GM12873 (cell line): ENCODE data around the gene SEMA3D.

Experiments
- TF ChIP-seq, protein P1 (sequence below): IDR thresholded peaks from 2 replicates; pipeline ENCODE4 v1.5.1; 2012; ENCODE audit warnings: low read depth, mild to moderate bottlenecking, moderate library complexity, low read length, control low read depth; ENCODE audit not compliant: insufficient read depth; ENCODE audit errors: missing control alignments

Gene SEMA3D

DNA sequence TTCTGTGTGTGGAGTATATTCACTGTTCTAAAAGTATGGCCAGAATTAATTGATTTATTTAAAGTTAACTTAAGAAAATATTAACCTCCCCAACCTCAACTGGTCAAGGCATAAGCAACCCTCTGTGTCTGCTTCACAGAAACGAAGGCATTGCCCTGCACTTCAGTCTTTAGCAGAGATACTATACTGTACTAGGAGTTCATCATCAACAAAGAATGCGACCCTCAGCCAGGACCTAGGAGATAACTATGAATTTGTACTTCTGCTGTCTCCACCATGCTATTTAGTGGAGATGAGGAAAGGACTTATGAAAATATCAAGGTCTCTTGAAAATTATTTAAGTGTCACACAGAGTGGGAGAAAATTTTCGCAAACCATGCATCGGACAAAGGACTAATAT, 35.7 kb upstream of the SEMA3D start:
- TF ChIP-seq, protein P1, sequence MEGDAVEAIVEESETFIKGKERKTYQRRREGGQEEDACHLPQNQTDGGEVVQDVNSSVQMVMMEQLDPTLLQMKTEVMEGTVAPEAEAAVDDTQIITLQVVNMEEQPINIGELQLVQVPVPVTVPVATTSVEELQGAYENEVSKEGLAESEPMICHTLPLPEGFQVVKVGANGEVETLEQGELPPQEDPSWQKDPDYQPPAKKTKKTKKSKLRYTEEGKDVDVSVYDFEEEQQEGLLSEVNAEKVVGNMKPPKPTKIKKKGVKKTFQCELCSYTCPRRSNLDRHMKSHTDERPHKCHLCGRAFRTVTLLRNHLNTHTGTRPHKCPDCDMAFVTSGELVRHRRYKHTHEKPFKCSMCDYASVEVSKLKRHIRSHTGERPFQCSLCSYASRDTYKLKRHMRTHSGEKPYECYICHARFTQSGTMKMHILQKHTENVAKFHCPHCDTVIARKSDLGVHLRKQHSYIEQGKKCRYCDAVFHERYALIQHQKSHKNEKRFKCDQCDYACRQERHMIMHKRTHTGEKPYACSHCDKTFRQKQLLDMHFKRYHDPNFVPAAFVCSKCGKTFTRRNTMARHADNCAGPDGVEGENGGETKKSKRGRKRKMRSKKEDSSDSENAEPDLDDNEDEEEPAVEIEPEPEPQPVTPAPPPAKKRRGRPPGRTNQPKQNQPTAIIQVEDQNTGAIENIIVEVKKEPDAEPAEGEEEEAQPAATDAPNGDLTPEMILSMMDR = no peak

DNA sequence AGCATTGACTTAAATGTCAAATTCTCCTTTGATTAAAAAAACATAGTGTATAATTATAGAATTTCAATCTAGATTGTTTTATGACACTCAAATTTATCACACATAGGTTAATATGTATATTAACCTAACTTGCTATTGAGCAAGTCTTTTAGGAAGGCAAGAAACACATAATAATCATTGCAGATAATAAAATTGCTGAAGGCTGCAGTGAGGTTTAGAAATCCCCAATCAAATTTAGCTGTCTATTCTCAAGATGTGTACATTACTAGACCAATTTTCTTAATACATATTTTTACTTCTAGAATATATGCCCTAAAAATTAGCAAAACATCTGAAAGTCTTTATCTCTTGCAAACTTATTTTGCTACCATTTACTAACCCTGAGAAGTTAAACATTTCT, 34.9 kb upstream of the SEMA3D start:
- TF ChIP-seq, protein P1 = no peak

DNA sequence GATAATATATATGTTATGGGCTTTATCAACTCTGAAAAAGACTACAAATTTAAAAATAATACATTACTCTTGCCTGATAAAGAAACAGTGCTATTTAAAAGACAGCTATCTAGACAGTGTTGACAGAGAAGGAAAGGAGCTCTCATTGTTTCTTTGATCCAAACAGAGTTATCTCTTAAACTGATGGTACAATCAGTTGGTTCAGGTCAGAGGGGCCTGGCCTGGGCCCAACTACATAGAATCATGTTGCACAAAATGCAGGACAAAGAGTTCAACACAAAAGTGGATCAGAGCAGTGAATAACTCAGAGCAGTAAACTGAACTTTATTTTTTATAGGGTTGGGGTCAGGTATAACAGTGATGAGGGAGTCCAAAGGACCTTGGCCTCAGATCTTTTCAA, 33.8 kb upstream of the SEMA3D start:
- TF ChIP-seq, protein P1 = no peak

DNA sequence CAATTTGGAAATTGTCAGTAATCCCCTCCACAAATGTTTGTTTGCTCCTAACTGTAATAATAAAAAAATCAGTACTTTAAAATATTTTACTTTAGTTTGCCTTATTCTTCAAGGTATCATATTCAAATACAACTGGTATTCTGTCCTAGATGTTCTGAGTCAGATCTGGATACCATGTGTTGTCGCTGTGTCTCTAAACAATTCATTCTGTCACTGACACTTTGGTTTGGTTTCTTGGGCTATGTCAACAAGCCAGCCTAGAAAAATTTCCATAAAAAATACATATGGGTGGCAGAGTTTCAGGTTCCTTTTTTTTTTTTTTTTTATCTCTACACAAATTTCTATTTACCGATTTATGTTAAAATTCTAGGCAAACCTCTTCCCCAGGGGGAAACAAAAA, 33.2 kb upstream of the SEMA3D start:
- TF ChIP-seq, protein P1 = no peak

DNA sequence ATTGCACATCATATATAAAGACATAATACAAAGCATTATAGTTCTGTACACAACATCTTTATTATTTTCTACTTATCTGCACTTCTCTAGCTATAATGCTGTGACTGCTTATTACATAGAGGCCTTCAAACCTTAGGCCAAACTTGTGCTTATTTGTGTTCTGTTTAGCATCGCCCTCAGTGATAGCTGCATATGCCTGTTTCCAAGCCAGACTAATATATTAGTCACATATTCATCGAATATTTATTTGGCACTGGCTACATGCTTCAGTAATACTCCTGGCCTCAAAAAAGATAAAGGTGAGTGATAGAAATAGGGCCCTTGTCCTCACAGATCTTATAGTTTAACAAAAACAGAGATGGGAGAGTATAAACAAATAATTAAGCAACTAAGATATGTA, 30.2 kb upstream of the SEMA3D start:
- TF ChIP-seq, protein P1 = no peak

DNA sequence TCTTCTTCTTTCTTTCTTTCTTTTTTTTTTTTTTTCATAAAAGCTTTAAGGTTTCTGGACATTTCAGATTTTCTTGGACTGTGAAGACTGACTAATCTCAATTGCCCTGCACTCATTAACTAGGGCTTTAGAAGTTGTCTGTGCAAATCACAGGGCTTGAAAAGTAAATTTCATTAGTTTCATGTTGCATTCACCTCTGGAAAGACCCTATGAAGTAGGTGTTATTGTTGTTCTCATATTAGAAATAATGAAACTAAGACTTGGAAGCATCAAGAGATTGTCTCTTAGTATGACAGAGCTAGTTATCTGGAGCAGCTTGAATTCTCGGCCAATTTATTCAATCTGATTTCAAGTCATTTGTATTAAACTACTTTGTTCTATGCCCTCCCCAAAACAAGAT, 28.2 kb upstream of the SEMA3D start:
- TF ChIP-seq, protein P1 = no peak

DNA sequence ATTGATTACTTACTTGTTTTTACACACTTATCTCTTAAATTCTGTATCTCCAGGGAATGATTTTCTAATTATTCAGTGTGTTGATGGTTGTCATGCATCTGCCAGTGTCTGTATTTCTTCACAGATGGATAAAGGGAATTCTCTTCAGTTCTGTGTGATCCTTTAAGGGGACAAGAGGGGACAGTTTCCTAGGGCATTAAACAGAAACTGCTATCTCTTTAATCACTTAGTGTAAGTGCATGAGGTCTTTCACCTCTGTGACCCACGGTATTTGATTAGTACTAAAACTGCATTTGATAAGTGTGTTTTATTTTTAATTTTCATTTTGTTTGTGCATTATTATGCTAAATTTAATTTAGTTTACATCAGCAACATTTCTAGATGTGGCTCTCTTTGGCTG, 26.6 kb upstream of the SEMA3D start:
- TF ChIP-seq, protein P1 = no peak
